NCI-H524 treated with DMSO at 0.1 percent for 48 hours (cell line): ENCODE measurements around the gene LIPI.
"Not testable (repeated sequence)": the region's sequence is repeated elsewhere in the genome, so short reads cannot be mapped to it uniquely, and the experiment has no call there.

Experiments
- DNase-seq: peaks from one replicate; lab custom pipeline; 2025; lab: John Stamatoyannopoulos, UW

Gene LIPI

GRCh38 chr21:14116080-14116481, 94.7 kb downstream of the LIPI start:
- DNase-seq = no peak

GRCh38 chr21:14115646-14116045, 95.1 kb downstream of the LIPI start:
- no peak for DNase-seq

GRCh38 chr21:14114251-14114650, 96.5 kb downstream of the LIPI start:
- DNase-seq = no peak

- not testable (repeated sequence) for DNase-seq
These were observed 106.2 kb downstream of the LIPI start for GRCh38 chr21:14104564-14104963.

- DNase-seq = no peak
These were observed 111.2 kb downstream of the LIPI start for GRCh38 chr21:14099570-14099969.

GRCh38 chr21:14097881-14098499, 112.8 kb downstream of the LIPI start:
- no peak for DNase-seq

- no peak for DNase-seq
These were observed 114.2 kb downstream of the LIPI start for GRCh38 chr21:14096577-14096976.

GRCh38 chr21:14096172-14096571, 114.6 kb downstream of the LIPI start:
- no peak for DNase-seq

- DNase-seq = no peak
These were observed 115.7 kb downstream of the LIPI start for GRCh38 chr21:14095056-14095455.

GRCh38 chr21:14092834-14093560, 117.8 kb downstream of the LIPI start:
- DNase-seq = no peak

GRCh38 chr21:14090184-14090583, 120.6 kb downstream of the LIPI start:
- not testable (repeated sequence) for DNase-seq

GRCh38 chr21:14088391-14088790, 122.4 kb downstream of the LIPI start:
- DNase-seq = no peak

GRCh38 chr21:14086553-14086952, 124.2 kb downstream of the LIPI start:
- DNase-seq = no peak

- no peak for DNase-seq
These were observed 126.1 kb downstream of the LIPI start for GRCh38 chr21:14084701-14085100.

- DNase-seq = no peak
These were observed 126.7 kb downstream of the LIPI start for GRCh38 chr21:14084068-14084501.

- no peak for DNase-seq
These were observed 130.0 kb downstream of the LIPI start for GRCh38 chr21:14080764-14081096.

GRCh38 chr21:14080040-14080763, 130.6 kb downstream of the LIPI start:
- no peak for DNase-seq

- DNase-seq = no peak
These were observed 131.9 kb downstream of the LIPI start for GRCh38 chr21:14078746-14079375.

GRCh38 chr21:14076143-14076806, 134.5 kb downstream of the LIPI start:
- no peak for DNase-seq

- no peak for DNase-seq
These were observed 135.2 kb downstream of the LIPI start for GRCh38 chr21:14075346-14076142.

GRCh38 chr21:14074177-14074576, 136.6 kb downstream of the LIPI start:
- DNase-seq = no peak
